Brain microvascular endothelial cell (primary cell): ENCODE results near the gene ITPRIP.

ENCODE experiments used
- DNase-seq: peaks from one replicate; pipeline ENCODE4 v3.0.0-alpha.2; 2020
- H3K27ac ChIP-seq: fragments of 250-450 bp; sonication (Bioruptor Pico); 2 replicates; pipeline ENCODE4 v1.5.1; 2020; ENCODE audit warnings: mild to moderate bottlenecking, moderate library complexity
- H3K27me3 ChIP-seq: fragments of 250-450 bp; sonication (Bioruptor Pico); replicated peaks from 2 replicates; pipeline ENCODE4 v1.5.1; 2020; ENCODE audit warnings: mild to moderate bottlenecking
- H3K36me3 ChIP-seq: fragments of 250-450 bp; sonication (Bioruptor Pico); replicated peaks from 2 replicates; pipeline ENCODE4 v1.5.1; 2020; ENCODE audit warnings: mild to moderate bottlenecking
- H3K4me3 ChIP-seq: 2 replicates; pipeline ENCODE4 v1.5.1; 2011; ENCODE audit warnings: low read depth, mild to moderate bottlenecking, control low read depth, low read length, moderate library complexity
- in situ Hi-C: cut with HindIII; loops from 2 replicates; pipeline ENCODE4 v1.10.0; 2017; ENCODE audit warnings: low sequenced_read_pairs, low pct_ligation_motif_present
- TF ChIP-seq, protein P1 (sequence below): IDR thresholded peaks from 2 replicates; pipeline ENCODE4 v1.5.1; 2011; ENCODE audit warnings: low read depth, mild to moderate bottlenecking, moderate library complexity, low read length, control low read depth, inconsistent platforms; ENCODE audit errors: missing control alignments

ITPRIP gene

DNA sequence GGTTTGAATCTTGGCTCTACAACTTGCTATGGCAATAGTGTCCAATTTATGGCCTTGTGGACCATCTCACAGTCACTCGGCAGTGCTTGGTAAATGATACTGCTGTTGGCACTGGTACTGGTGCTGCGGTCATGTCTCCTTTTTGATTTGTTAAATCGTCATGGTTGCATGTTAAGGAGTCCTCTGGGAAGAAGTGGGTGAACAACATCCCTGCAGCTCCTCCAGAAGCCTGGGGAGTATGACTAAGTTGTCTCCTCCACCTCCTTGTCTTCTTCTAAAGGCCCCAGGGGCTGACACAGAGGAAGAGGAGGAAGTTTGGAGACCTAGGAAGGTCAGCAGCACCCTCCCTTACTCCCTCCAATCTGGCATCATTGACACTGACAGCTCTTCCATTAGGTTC is 8.5 kb downstream of the ITPRIP start:
- DNase-seq = peak; percentile 79
- no peaks in the 10 kb centered on the region for H3K27me3 ChIP-seq
- in situ Hi-C loops = no loop called here
- H3K4me3 ChIP-seq = peak overlapping the region; percentile 30
- peaks cover 33% of the 10 kb centered on the region for H3K36me3 ChIP-seq
- TF ChIP-seq, protein P1, sequence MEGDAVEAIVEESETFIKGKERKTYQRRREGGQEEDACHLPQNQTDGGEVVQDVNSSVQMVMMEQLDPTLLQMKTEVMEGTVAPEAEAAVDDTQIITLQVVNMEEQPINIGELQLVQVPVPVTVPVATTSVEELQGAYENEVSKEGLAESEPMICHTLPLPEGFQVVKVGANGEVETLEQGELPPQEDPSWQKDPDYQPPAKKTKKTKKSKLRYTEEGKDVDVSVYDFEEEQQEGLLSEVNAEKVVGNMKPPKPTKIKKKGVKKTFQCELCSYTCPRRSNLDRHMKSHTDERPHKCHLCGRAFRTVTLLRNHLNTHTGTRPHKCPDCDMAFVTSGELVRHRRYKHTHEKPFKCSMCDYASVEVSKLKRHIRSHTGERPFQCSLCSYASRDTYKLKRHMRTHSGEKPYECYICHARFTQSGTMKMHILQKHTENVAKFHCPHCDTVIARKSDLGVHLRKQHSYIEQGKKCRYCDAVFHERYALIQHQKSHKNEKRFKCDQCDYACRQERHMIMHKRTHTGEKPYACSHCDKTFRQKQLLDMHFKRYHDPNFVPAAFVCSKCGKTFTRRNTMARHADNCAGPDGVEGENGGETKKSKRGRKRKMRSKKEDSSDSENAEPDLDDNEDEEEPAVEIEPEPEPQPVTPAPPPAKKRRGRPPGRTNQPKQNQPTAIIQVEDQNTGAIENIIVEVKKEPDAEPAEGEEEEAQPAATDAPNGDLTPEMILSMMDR = no peak
- peak overlapping the region; percentile 98 for H3K27ac ChIP-seq

DNA sequence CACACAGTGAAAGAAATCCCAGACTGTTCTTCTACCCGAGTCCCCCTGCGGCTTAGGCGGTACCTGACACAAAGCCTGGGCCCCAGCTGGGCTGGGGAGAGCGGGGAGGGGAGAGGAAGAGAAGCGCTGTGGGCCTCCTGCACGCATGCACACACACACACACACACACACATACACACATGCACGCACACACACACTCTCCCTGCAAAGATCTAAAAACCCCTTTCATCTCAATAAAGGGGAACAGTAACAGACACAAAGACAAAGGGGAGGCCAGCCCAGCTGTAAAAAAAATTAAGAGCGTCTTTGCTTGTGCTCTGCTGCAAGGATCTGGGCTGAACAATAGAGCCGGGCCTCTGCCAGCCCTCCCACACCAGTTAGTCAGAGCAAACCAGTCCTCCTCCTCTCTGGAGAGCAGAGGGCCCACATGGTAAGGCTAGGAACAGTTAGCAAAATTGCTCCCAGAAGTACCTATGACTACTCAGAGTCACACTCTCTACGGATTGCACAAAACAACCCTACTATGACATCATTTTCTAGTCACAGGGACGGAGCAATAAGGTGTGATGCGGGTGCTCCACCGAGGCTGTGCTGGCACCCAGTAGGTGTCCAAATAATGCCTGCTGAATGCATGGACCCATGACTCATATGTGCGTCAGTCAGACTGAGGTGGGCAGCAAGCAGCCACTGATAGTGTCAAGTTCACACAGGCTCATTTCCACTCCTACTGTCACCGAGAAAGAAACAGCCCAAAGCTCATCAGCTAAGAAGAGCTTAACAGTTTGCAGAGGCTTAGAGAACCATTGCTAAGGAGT is 9.2 kb downstream of the ITPRIP start:
- H3K27me3 ChIP-seq = no peaks in the 10 kb centered on the region
- peak; percentile 93 for DNase-seq
- TF ChIP-seq, protein P1 = no peak
- H3K27ac ChIP-seq = peak overlapping the region; percentile 98
- in situ Hi-C loops = no loop called here
- H3K4me3 ChIP-seq = peak overlapping the region; percentile 44
- H3K36me3 ChIP-seq = peaks cover 29% of the 10 kb centered on the region

DNA sequence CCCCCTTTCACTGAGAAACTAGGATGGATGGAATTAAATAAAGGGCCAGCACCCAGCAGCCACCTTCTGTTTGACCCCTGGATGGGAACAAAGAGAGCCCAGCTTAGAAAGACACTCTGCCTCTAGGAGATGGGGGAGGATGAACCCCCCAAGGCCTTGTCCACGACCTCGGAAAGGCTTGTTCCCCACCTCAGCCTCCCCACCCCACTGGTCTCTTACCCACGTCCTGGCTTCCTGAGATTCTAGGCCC is 9.7 kb downstream of the ITPRIP start:
- in situ Hi-C loops = no loop called here

DNA sequence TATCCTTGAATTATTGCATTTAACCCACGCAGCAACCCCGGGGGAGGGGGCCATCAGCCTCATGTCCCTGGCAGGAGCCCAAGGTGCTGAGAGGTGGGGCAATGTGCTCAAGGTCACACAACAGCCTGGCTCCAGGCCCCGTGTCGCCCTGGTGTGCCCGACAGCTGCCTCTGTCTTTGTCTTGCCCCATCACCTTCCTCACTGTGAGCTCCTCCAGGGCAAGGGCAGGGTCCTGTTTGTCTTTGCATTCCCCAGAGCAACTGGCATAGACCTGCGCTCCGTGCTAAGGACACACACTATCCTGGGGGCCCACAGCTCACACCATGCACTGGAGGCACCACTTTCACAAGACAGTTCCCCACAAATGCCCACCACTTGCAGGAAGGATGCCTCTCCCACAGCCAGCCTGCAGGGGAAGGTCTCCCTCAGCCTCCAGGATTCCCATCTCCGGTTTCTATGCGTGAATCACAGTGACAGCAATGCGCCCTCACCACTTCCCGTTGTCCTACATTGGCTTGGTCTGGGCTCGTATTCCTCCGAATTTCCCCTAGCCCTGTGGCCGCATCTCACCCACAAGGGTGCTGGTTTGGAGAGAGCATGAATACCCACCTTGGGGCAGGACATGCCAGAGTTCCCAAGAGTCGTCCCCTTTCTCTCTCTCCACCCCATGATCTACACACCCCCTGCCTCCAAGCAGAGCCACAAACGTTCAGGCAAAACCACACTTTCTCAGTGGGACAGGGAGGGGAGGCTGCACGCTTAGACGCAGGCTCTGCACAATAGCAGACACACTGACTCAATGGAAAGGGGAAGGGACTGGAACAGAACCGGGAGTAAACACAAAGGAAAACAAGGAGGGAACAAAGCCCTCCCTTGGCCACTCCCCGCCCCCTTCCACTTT is 10.3 kb downstream of the ITPRIP start:
- TF ChIP-seq, protein P1 = peak; percentile 52
- peak overlapping the region; percentile 98 for H3K27ac ChIP-seq
- H3K4me3 ChIP-seq = peak overlapping the region; percentile 44
- in situ Hi-C loops = no loop called here
- H3K27me3 ChIP-seq = no peaks in the 10 kb centered on the region
- H3K36me3 ChIP-seq = peaks cover 19% of the 10 kb centered on the region
- peak; percentile 85 for DNase-seq

More for the DNA sequence above, 9.7 kb downstream of the ITPRIP start:
- peak overlapping the region; percentile 44 for H3K4me3 ChIP-seq
- H3K36me3 ChIP-seq = peaks cover 25% of the 10 kb centered on the region
- H3K27ac ChIP-seq = peak overlapping the region; percentile 98
- no peak for DNase-seq
- no peaks in the 10 kb centered on the region for H3K27me3 ChIP-seq
- TF ChIP-seq, protein P1 = no peak

DNA sequence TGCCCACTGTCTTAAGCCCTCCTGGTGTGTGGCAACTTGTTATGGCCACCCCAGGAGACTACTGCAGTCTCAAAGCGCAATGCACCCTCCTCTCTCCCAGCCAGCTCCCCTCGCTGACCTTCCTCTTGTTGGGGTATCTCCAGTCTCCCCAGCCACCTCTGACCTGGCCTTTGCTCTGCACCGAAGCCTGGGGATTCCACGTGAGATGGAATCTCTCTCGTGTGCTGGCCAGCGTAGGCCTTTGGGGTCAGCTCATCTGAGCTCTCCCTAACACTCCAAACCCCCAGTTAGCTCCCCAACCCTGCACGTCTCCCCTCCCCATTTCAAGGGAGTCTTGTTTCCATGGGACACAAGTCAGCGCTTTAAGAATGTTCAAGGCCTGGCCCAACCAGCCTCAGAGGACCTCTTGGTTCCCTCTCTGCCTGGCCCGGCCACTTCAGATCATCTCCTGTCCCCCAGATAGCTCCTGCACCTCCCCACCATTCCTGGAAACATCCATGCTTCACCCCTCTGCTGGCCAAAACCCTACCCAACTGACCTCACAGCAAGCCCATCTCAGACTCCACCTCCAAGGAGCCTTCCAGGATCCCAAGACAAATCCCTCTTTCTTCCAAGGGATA is 11.2 kb downstream of the ITPRIP start:
- Histone ChIP-seq H3K27me3 (no peaks in the 10 kb centered on the region), H3K36me3 (peaks cover 12% of the 10 kb centered on the region), H3K27ac (peak overlapping the region; percentile 98), H3K4me3 (no peak overlapping the region)
- no peak for DNase-seq
- in situ Hi-C loops = no loop called here
- TF ChIP-seq, protein P1 = no peak
